HepG2 (cell line): Measurements from ENCODE around the gene TLE2. TPM values are rescaled to one million over a fixed set of nuclear protein-coding genes. Genes with fewer than 3 reads are reported as not detected.

ENCODE experiments used
- HNF4A ChIP-seq: sonication (generic); formaldehyde crosslinking; IDR thresholded peaks from 2 replicates; pipeline ENCODE4 v1.4.0; 2020; ENCODE audit warnings: missing genetic modification reagents
- NFKB2 ChIP-seq: sonication (generic); formaldehyde crosslinking; IDR thresholded peaks from 2 replicates; pipeline ENCODE4 v1.4.0; 2020; ENCODE audit warnings: missing genetic modification reagents, borderline replicate concordance
- RARG ChIP-seq: sonication (generic); formaldehyde crosslinking; IDR thresholded peaks from 2 replicates; pipeline ENCODE4 v1.4.0; 2020; ENCODE audit warnings: low read depth, mild to moderate bottlenecking, missing genetic modification reagents
- ZNF30 ChIP-seq: sonication (generic); formaldehyde crosslinking; IDR thresholded peaks from 2 replicates; pipeline ENCODE4 v1.5.0; 2020; ENCODE audit warnings: mild to moderate bottlenecking, missing genetic modification reagents
- ZNF331 ChIP-seq: sonication (generic); formaldehyde crosslinking; IDR thresholded peaks from 2 replicates; pipeline ENCODE4 v1.4.0; 2020; ENCODE audit warnings: missing genetic modification reagents
- ZSCAN22 ChIP-seq: sonication (generic); formaldehyde crosslinking; IDR thresholded peaks from 2 replicates; pipeline ENCODE4 v1.4.0; 2020; ENCODE audit warnings: mild to moderate bottlenecking, missing genetic modification reagents
- ZSCAN9 ChIP-seq: IDR thresholded peaks from 2 replicates; pipeline ENCODE4 v1.6.1; 2016; ENCODE audit warnings: borderline replicate concordance
- polyA plus RNA-seq, 8 experiments: library from polyadenylated mRNA; depleted of rRNA in 3 of 8; stranded (reverse) in 7 of 8; unstranded in 1 of 8; fragments of >200 nt; fragmentation: Illumina TruSeq in 4 of 8; extraction: Trizol in 4 of 8; gene quantifications; 2 replicates each; pipeline versions ENCODE4 v1.2.1 to v1.2.3, GENCODE V29; 2011 to 2016; ENCODE audit warnings: low read depth in 4 of 8, missing spikeins in 1 of 8, mixed read lengths in 1 of 8; ENCODE audit not compliant: insufficient read depth in 1 of 8
- total RNA-seq, 5 experiments: library from RNA; depleted of rRNA; stranded (reverse); fragments of >200 nt; fragmentation: Illumina TruSeq; extraction: Trizol; gene quantifications; 2 replicates each; pipeline ENCODE4 v1.2.3, GENCODE V29; 2016; ENCODE audit warnings: low read depth in 1 of 5
- TF ChIP-seq, protein P1 (sequence below): IDR thresholded peaks from 2 replicates; pipeline ENCODE4 v1.4.0; 2020; ENCODE audit warnings: mild to moderate bottlenecking, missing genetic modification reagents
- TF ChIP-seq, protein P2 (sequence below): sonication (generic); formaldehyde crosslinking; conservative IDR thresholded peaks from 2 replicates; pipeline ENCODE4 v1.4.0; 2020; ENCODE audit warnings: missing genetic modification reagents
- TF ChIP-seq, protein P3 (sequence below): sonication (generic); formaldehyde crosslinking; IDR thresholded peaks from 2 replicates; pipeline ENCODE4 v1.4.0; 2020; ENCODE audit warnings: missing genetic modification reagents, borderline replicate concordance
- TF ChIP-seq, protein P4 (sequence below): sonication (generic); formaldehyde crosslinking; IDR thresholded peaks from 2 replicates; pipeline ENCODE4 v1.4.0; 2020; ENCODE audit warnings: missing genetic modification reagents
- TF ChIP-seq, protein P5 (sequence below): sonication (generic); formaldehyde crosslinking; IDR thresholded peaks from 2 replicates; pipeline ENCODE4 v1.5.1; 2020; ENCODE audit warnings: mild to moderate bottlenecking, moderate library complexity, missing genetic modification reagents

TLE2 gene
- total and polyA plus RNA-seq, 2 of the 13 experiments (the other 11 are each of a cell fraction or from before 2014, with no cell fraction given) = 0.07 to 0.81 TPM

DNA sequence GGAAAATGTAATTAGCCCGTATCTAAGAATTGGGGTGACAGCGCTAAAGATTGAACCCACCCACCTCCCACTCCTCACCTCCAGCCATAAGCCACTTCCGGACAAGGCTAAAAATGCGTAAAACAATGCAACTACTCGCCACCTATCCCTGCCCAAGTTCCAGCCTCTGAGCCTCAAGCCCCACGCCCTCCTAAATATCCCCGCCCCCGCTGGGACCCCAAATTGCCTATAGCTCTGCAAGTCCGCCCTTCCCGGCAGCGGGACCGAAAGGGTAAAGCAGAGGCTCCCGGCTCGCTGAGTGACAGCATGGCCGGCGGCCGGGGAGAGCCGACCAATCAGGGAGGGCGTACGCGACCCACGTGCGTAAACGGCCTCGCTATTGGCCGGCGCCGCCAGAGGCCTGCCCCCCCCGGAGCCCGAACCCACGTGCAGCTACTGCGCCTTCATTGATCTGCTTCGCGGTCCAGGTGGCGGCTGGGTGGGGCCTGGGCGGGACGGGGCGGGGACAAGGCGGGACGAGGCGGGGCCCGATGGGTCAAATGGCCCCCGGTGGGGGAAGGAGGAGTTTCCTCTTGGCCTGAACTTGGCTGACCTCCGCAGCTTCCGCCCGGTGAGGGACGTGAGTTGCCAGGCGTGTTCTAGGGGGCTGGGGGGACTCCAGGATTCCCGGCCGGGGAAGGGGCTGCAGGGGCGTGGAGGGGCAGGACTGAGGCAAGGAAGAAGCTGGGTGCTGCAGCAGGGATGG lies 51.9 kb downstream of the TLE2 start, which contains the start of gene TLE6 (continued):
- TF ChIP-seq, protein P1, sequence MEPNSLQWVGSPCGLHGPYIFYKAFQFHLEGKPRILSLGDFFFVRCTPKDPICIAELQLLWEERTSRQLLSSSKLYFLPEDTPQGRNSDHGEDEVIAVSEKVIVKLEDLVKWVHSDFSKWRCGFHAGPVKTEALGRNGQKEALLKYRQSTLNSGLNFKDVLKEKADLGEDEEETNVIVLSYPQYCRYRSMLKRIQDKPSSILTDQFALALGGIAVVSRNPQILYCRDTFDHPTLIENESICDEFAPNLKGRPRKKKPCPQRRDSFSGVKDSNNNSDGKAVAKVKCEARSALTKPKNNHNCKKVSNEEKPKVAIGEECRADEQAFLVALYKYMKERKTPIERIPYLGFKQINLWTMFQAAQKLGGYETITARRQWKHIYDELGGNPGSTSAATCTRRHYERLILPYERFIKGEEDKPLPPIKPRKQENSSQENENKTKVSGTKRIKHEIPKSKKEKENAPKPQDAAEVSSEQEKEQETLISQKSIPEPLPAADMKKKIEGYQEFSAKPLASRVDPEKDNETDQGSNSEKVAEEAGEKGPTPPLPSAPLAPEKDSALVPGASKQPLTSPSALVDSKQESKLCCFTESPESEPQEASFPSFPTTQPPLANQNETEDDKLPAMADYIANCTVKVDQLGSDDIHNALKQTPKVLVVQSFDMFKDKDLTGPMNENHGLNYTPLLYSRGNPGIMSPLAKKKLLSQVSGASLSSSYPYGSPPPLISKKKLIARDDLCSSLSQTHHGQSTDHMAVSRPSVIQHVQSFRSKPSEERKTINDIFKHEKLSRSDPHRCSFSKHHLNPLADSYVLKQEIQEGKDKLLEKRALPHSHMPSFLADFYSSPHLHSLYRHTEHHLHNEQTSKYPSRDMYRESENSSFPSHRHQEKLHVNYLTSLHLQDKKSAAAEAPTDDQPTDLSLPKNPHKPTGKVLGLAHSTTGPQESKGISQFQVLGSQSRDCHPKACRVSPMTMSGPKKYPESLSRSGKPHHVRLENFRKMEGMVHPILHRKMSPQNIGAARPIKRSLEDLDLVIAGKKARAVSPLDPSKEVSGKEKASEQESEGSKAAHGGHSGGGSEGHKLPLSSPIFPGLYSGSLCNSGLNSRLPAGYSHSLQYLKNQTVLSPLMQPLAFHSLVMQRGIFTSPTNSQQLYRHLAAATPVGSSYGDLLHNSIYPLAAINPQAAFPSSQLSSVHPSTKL (CRISPR knock-in tag) = peak; percentile 65
- TF ChIP-seq, protein P2, sequence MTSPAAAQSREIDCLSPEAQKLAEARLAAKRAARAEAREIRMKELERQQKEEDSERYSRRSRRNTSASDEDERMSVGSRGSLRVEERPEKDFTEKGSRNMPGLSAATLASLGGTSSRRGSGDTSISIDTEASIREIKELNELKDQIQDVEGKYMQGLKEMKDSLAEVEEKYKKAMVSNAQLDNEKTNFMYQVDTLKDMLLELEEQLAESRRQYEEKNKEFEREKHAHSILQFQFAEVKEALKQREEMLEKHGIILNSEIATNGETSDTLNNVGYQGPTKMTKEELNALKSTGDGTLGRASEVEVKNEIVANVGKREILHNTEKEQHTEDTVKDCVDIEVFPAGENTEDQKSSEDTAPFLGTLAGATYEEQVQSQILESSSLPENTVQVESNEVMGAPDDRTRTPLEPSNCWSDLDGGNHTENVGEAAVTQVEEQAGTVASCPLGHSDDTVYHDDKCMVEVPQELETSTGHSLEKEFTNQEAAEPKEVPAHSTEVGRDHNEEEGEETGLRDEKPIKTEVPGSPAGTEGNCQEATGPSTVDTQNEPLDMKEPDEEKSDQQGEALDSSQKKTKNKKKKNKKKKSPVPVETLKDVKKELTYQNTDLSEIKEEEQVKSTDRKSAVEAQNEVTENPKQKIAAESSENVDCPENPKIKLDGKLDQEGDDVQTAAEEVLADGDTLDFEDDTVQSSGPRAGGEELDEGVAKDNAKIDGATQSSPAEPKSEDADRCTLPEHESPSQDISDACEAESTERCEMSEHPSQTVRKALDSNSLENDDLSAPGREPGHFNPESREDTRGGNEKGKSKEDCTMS (CRISPR knock-in tag) = no peak
- TF ChIP-seq ZSCAN9 (CRISPR knock-in tag) (no peak), ZNF30 (CRISPR knock-in tag) (no peak), ZNF331 (0 out of 2 replicates have a peak, but pooled peaks have one; percentile 15), RARG (CRISPR knock-in tag) (no peak), NFKB2 (peak; percentile 50; the same call in 1 of the 2 replicates), ZSCAN22 (peak; percentile 26; the same call in 1 of the 2 replicates), HNF4A (peak; percentile 32; the same call in 1 of the 2 replicates)
- TF ChIP-seq, protein P3, sequence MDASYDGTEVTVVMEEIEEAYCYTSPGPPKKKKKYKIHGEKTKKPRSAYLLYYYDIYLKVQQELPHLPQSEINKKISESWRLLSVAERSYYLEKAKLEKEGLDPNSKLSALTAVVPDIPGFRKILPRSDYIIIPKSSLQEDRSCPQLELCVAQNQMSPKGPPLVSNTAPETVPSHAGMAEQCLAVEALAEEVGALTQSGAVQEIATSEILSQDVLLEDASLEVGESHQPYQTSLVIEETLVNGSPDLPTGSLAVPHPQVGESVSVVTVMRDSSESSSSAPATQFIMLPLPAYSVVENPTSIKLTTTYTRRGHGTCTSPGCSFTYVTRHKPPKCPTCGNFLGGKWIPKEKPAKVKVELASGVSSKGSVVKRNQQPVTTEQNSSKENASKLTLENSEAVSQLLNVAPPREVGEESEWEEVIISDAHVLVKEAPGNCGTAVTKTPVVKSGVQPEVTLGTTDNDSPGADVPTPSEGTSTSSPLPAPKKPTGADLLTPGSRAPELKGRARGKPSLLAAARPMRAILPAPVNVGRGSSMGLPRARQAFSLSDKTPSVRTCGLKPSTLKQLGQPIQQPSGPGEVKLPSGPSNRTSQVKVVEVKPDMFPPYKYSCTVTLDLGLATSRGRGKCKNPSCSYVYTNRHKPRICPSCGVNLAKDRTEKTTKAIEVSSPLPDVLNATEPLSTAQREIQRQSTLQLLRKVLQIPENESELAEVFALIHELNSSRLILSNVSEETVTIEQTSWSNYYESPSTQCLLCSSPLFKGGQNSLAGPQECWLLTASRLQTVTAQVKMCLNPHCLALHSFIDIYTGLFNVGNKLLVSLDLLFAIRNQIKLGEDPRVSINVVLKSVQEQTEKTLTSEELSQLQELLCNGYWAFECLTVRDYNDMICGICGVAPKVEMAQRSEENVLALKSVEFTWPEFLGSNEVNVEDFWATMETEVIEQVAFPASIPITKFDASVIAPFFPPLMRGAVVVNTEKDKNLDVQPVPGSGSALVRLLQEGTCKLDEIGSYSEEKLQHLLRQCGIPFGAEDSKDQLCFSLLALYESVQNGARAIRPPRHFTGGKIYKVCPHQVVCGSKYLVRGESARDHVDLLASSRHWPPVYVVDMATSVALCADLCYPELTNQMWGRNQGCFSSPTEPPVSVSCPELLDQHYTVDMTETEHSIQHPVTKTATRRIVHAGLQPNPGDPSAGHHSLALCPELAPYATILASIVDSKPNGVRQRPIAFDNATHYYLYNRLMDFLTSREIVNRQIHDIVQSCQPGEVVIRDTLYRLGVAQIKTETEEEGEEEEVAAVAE = 0 out of 2 replicates have a peak, but pooled peaks have one; percentile 75
- TF ChIP-seq, protein P4, sequence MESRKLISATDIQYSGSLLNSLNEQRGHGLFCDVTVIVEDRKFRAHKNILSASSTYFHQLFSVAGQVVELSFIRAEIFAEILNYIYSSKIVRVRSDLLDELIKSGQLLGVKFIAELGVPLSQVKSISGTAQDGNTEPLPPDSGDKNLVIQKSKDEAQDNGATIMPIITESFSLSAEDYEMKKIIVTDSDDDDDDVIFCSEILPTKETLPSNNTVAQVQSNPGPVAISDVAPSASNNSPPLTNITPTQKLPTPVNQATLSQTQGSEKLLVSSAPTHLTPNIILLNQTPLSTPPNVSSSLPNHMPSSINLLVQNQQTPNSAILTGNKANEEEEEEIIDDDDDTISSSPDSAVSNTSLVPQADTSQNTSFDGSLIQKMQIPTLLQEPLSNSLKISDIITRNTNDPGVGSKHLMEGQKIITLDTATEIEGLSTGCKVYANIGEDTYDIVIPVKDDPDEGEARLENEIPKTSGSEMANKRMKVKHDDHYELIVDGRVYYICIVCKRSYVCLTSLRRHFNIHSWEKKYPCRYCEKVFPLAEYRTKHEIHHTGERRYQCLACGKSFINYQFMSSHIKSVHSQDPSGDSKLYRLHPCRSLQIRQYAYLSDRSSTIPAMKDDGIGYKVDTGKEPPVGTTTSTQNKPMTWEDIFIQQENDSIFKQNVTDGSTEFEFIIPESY = peak; percentile 10; the same call in 1 of the 2 replicates
- TF ChIP-seq, protein P5, sequence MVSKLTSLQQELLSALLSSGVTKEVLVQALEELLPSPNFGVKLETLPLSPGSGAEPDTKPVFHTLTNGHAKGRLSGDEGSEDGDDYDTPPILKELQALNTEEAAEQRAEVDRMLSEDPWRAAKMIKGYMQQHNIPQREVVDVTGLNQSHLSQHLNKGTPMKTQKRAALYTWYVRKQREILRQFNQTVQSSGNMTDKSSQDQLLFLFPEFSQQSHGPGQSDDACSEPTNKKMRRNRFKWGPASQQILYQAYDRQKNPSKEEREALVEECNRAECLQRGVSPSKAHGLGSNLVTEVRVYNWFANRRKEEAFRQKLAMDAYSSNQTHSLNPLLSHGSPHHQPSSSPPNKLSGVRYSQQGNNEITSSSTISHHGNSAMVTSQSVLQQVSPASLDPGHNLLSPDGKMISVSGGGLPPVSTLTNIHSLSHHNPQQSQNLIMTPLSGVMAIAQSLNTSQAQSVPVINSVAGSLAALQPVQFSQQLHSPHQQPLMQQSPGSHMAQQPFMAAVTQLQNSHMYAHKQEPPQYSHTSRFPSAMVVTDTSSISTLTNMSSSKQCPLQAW (CRISPR knock-in tag) = peak; percentile 20; the same call in 1 of the 2 replicates
